SK-N-SH treated with all-trans-retinoic acid at 6 μM for 48 hours (cell line): ENCODE measurements around the gene RHBDL3.

Source experiments
- ATAC-seq: fragments of 200-7000 bp; cut with Tn5 transposase; 3 replicates; pipeline ENCODE4 v1.9.1; 2020; ENCODE audit warnings: mild to moderate bottlenecking, moderate library complexity
- ARNTL ChIP-seq: fragments of 450-650 bp; formaldehyde crosslinking; IDR thresholded peaks from 2 replicates; pipeline ENCODE4 v1.5.0; 2020; ENCODE audit warnings: low read depth, mild to moderate bottlenecking, moderate library complexity, borderline replicate concordance
- BACH2 ChIP-seq: fragments of 250-450 bp; sonication (Bioruptor Pico); IDR thresholded peaks from 2 replicates; pipeline ENCODE4 v1.9.0; 2021; ENCODE audit warnings: mild to moderate bottlenecking, borderline replicate concordance
- CREB5 ChIP-seq: fragments of 250-450 bp; sonication (Bioruptor Pico); IDR thresholded peaks from 2 replicates; pipeline ENCODE4 v1.5.1; 2020; ENCODE audit warnings: low read depth, mild to moderate bottlenecking, moderate library complexity
- CSDC2 ChIP-seq: fragments of 250-450 bp; sonication (Bioruptor Pico); IDR thresholded peaks from 2 replicates; pipeline ENCODE4 v1.5.0; 2020; ENCODE audit warnings: mild to moderate bottlenecking, moderate library complexity
- ESRRG ChIP-seq: fragments of 250-450 bp; sonication (Bioruptor Pico); IDR thresholded peaks from 2 replicates; pipeline ENCODE4 v1.6.1; 2021; ENCODE audit warnings: mild to moderate bottlenecking
- GLIS3 ChIP-seq: fragments of 250-450 bp; sonication (Bioruptor Pico); IDR thresholded peaks from 2 replicates; pipeline ENCODE4 v1.5.0; 2020; ENCODE audit warnings: mild to moderate bottlenecking, moderate library complexity
- ISL1 ChIP-seq: fragments of 250-450 bp; sonication (Bioruptor Pico); IDR thresholded peaks from 2 replicates; pipeline ENCODE4 v2.1.2; 2022; ENCODE audit warnings: mild to moderate bottlenecking, moderate library complexity
- OSR1 ChIP-seq: fragments of 250-450 bp; sonication (Bioruptor Pico); IDR thresholded peaks from 2 replicates; pipeline ENCODE4 v1.8.0; 2022; ENCODE audit warnings: moderate library complexity, mild to moderate bottlenecking, inconsistent platforms
- PATZ1 ChIP-seq: fragments of 250-450 bp; sonication (Bioruptor Pico); IDR thresholded peaks from 2 replicates; pipeline ENCODE4 v1.8.0; 2020; ENCODE audit warnings: mild to moderate bottlenecking, moderate library complexity, borderline replicate concordance
- PPARA ChIP-seq: fragments of 250-450 bp; sonication (Bioruptor Pico); IDR thresholded peaks from 2 replicates; pipeline ENCODE4 v1.5.0; 2020; ENCODE audit warnings: mild to moderate bottlenecking, borderline replicate concordance
- RARB ChIP-seq: fragments of 250-450 bp; sonication (Bioruptor Pico); IDR thresholded peaks from 2 replicates; pipeline ENCODE4 v1.8.0; 2021; ENCODE audit warnings: mild to moderate bottlenecking, moderate library complexity
- SNAI2 ChIP-seq: fragments of 250-450 bp; sonication (Bioruptor Pico); IDR thresholded peaks from 2 replicates; pipeline ENCODE4 v1.5.0; 2020; ENCODE audit warnings: mild to moderate bottlenecking, moderate library complexity
- TCF4 ChIP-seq: fragments of 250-450 bp; sonication (Bioruptor Pico); IDR thresholded peaks from 2 replicates; pipeline ENCODE4 v1.8.0; 2021; ENCODE audit warnings: mild to moderate bottlenecking, moderate library complexity, borderline replicate concordance
- TOX ChIP-seq: fragments of 250-450 bp; sonication (Bioruptor Pico); IDR thresholded peaks from 2 replicates; pipeline ENCODE4 v1.8.0; 2021; ENCODE audit warnings: mild to moderate bottlenecking, moderate library complexity, borderline replicate concordance
- TSHZ2 ChIP-seq: fragments of 250-450 bp; sonication (Bioruptor Pico); IDR thresholded peaks from 2 replicates; pipeline ENCODE4 v1.5.0; 2020; ENCODE audit warnings: mild to moderate bottlenecking, moderate library complexity
- ZC3H10 ChIP-seq: fragments of 250-450 bp; sonication (Bioruptor Pico); IDR thresholded peaks from 2 replicates; pipeline ENCODE4 v1.5.1; 2021; ENCODE audit warnings: mild to moderate bottlenecking, moderate library complexity
- ZFP3 ChIP-seq: fragments of 250-450 bp; sonication (Bioruptor Pico); IDR thresholded peaks from 2 replicates; pipeline ENCODE4 v1.5.0; 2020; ENCODE audit warnings: mild to moderate bottlenecking, moderate library complexity
- ZFP30 ChIP-seq: fragments of 450-650 bp; formaldehyde crosslinking; IDR thresholded peaks from 2 replicates; pipeline ENCODE4 v1.5.0; 2022; ENCODE audit warnings: mild to moderate bottlenecking, moderate library complexity
- ZNF565 ChIP-seq: fragments of 450-650 bp; formaldehyde crosslinking; conservative IDR thresholded peaks from 2 replicates; pipeline ENCODE4 v1.5.0; 2020; ENCODE audit warnings: low read depth, mild to moderate bottlenecking, moderate library complexity
- ZNF70 ChIP-seq: fragments of 450-650 bp; formaldehyde crosslinking; IDR thresholded peaks from 2 replicates; pipeline ENCODE4 v1.5.0; 2020; ENCODE audit warnings: mild to moderate bottlenecking, moderate library complexity
- ZNF8 ChIP-seq: fragments of 450-650 bp; formaldehyde crosslinking; IDR thresholded peaks from 2 replicates; pipeline ENCODE4 v1.5.0; 2020; ENCODE audit warnings: mild to moderate bottlenecking, moderate library complexity
- TF ChIP-seq, protein P1 (sequence below): fragments of 250-450 bp; sonication (Bioruptor Pico); IDR thresholded peaks from 2 replicates; pipeline ENCODE4 v1.8.0; 2021; ENCODE audit warnings: low read depth, mild to moderate bottlenecking, moderate library complexity, borderline replicate concordance

RHBDL3 gene

GRCh38 chr17:32288615-32289014 lies 23.0 kb downstream of the RHBDL3 start (continued):
- TF ChIP-seq TSHZ2 (CRISPR knock-in tag) (no peak), ZNF70 (no peak), RARB (CRISPR knock-in tag) (no peak), ESRRG (CRISPR knock-in tag) (no peak), ZFP30 (CRISPR knock-in tag) (no peak)

GRCh38 chr17:32289471-32290070 lies 23.9 kb downstream of the RHBDL3 start:
- TF ChIP-seq TSHZ2 (CRISPR knock-in tag) (no peak), ZFP30 (CRISPR knock-in tag) (no peak), BACH2 (CRISPR knock-in tag) (no peak), ZC3H10 (no peak), CREB5 (CRISPR knock-in tag) (no peak), PPARA (CRISPR knock-in tag) (no peak), GLIS3 (CRISPR knock-in tag) (no peak), CSDC2 (CRISPR knock-in tag) (no peak), ZNF8 (no peak), ESRRG (CRISPR knock-in tag) (no peak), RARB (CRISPR knock-in tag) (no peak), ARNTL (CRISPR knock-in tag) (no peak), TOX (CRISPR knock-in tag) (no peak), ZNF565 (CRISPR knock-in tag) (no peak)
- TF ChIP-seq, all 23 proteins: peak for 0
- no peak for ATAC-seq

- no peak for ATAC-seq
- TF ChIP-seq ISL1 (CRISPR knock-in tag), result no peak
- TF ChIP-seq ZNF565 (CRISPR knock-in tag), result no peak
- no peak for TF ChIP-seq RARB (CRISPR knock-in tag)
- no peak for TF ChIP-seq PATZ1 (CRISPR knock-in tag)
- no peak for TF ChIP-seq BACH2 (CRISPR knock-in tag)
- TF ChIP-seq ARNTL (CRISPR knock-in tag), result no peak
- TF ChIP-seq ZFP3 (CRISPR knock-in tag), result no peak
- no peak for TF ChIP-seq ESRRG (CRISPR knock-in tag)
- no peak for TF ChIP-seq ZC3H10
- TF ChIP-seq SNAI2 (CRISPR knock-in tag), result no peak
- no peak for TF ChIP-seq TCF4
- TF ChIP-seq PPARA (CRISPR knock-in tag), result no peak
- no peak for TF ChIP-seq TSHZ2 (CRISPR knock-in tag)
- no peak for TF ChIP-seq CREB5 (CRISPR knock-in tag)
- TF ChIP-seq, protein P1, sequence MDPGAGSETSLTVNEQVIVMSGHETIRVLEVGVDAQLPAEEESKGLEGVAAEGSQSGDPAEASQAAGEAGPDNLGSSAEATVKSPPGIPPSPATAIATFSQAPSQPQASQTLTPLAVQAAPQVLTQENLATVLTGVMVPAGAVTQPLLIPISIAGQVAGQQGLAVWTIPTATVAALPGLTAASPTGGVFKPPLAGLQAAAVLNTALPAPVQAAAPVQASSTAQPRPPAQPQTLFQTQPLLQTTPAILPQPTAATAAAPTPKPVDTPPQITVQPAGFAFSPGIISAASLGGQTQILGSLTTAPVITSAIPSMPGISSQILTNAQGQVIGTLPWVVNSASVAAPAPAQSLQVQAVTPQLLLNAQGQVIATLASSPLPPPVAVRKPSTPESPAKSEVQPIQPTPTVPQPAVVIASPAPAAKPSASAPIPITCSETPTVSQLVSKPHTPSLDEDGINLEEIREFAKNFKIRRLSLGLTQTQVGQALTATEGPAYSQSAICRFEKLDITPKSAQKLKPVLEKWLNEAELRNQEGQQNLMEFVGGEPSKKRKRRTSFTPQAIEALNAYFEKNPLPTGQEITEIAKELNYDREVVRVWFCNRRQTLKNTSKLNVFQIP (CRISPR knock-in tag), result no peak
- no peak for TF ChIP-seq ZNF8
- TF ChIP-seq ZNF70, result no peak
- no peak for TF ChIP-seq CSDC2 (CRISPR knock-in tag)
- TF ChIP-seq OSR1 (CRISPR knock-in tag), result no peak
Measured at GRCh38 chr17:32292094-32292493, 26.5 kb downstream of the RHBDL3 start.
